Globus pallidus (tissue), 1 donor: ENCODE data around the gene SBF1.
"Not testable (repeated sequence)": the region's sequence is repeated elsewhere in the genome, so short reads cannot be mapped to it uniquely, and the experiment has no call there.

Experiments used
- DNase-seq: peaks from one replicate; pipeline ENCODE4 v3.0.0-alpha.2; 2015; ENCODE audit warnings: low spot score

Gene SBF1, protein sequence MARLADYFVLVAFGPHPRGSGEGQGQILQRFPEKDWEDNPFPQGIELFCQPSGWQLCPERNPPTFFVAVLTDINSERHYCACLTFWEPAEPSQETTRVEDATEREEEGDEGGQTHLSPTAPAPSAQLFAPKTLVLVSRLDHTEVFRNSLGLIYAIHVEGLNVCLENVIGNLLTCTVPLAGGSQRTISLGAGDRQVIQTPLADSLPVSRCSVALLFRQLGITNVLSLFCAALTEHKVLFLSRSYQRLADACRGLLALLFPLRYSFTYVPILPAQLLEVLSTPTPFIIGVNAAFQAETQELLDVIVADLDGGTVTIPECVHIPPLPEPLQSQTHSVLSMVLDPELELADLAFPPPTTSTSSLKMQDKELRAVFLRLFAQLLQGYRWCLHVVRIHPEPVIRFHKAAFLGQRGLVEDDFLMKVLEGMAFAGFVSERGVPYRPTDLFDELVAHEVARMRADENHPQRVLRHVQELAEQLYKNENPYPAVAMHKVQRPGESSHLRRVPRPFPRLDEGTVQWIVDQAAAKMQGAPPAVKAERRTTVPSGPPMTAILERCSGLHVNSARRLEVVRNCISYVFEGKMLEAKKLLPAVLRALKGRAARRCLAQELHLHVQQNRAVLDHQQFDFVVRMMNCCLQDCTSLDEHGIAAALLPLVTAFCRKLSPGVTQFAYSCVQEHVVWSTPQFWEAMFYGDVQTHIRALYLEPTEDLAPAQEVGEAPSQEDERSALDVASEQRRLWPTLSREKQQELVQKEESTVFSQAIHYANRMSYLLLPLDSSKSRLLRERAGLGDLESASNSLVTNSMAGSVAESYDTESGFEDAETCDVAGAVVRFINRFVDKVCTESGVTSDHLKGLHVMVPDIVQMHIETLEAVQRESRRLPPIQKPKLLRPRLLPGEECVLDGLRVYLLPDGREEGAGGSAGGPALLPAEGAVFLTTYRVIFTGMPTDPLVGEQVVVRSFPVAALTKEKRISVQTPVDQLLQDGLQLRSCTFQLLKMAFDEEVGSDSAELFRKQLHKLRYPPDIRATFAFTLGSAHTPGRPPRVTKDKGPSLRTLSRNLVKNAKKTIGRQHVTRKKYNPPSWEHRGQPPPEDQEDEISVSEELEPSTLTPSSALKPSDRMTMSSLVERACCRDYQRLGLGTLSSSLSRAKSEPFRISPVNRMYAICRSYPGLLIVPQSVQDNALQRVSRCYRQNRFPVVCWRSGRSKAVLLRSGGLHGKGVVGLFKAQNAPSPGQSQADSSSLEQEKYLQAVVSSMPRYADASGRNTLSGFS (N-terminal part only)

DNA sequence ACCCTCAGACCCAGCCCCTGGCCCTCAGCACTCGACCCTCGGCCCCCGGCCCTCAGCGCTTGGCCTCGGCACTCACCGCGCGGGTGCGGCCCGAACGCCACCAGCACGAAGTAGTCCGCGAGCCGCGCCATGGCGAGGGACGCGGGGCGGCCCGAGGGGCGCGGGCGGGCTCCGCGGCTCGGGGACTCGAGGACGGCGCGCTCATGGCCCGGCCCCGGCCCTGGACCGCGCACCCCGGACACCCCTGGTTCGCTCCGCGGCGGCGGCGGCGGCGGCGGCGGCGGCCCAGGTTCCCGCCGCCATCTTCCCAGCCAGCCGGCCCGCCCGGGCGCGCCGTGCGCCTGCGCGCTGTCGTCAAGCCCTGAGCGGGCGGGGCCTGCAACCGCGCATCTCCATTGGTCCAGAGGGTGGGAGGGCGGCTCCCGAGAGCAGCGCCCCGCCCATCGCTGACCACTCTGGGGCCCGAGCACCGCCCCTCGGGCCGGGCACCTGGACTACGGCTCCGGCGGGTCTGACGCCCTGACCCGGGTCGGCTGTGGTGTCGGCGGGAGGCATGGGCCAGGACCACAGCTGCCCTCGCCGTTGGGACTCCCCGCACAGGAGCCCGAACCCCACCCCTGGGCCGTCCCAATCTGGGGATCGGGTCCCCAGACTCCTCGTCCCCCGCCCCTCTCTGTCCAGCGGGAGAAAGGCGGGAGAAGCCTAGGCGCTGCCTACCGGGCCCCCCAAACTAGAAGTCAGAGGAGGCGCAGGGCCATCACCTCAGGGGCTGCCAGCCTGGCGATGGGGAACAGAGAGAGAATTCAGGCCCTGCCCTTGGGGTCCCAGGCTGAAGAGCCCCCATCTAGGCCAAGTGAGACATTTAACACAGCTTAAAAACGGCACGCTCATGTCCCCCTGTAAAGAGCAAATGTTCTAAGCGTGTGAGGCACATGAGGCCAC, at the start of gene SBF1:
Gene SBF1 (minus strand): TSS at position 326 of the 942 bp plus-strand sequence. CDS start 195 bp downstream, at position 131.
- peak; percentile 92 for DNase-seq

DNA sequence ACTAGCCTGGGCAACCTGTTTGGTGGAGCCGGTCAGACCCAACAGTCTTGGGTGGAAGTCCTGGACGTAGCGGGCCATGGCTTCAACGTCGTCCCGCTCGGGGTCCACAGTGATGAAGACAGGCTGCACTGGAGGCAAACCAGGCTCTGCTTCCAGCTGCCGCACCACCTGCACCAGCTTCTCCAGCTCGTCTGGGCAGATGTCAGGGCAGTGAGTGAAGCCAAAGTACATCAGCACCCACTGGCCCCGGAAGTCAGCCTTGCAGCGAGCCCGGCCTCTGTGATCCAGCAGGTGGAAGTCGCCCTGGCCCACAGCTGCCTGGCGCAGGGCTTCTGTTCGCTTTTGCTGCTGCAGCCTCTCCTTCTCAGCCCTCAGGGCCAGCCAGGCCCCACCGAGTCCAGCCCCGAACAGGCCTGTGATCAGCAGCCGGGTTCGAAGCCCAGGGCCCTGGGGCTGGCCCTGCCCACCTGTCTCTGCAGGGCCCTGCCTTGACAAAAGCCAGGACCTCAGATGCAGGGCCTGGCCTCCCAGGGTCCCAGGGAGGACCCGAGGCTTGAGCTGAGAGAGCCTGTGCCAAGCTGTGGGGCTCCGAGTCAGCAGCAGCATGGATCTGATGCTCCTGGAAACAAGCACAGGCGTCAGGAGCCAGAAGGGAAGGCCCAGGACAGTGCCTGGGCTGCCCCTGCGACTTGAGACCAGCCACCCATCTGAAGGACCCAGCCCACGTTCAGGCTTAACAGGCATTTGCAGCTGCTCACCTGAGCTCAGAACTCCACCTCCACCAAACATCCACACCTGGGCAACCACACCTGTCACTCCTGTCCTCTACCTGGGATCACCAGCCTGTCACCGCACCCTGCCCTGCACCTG, 49.2 kb upstream of the SBF1 start:
- no peak for DNase-seq

DNA sequence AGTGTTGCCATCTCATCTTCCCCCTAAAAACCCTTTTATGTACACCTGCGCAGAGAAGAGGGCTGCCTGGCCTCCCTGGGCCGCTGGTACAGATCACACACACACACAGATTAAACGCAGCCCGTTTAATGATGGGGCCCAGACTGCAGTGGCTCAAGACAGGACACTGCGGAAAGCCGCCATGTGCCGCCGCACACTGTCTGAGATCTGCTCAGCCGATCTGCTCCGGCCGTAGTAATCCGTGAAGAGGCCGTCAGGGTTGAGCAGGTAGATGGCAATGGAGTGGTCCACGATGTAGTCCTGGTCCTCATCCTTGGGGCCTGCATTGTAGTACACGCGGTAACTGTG, 48.6 kb upstream of the SBF1 start:
- DNase-seq: no peak

DNA sequence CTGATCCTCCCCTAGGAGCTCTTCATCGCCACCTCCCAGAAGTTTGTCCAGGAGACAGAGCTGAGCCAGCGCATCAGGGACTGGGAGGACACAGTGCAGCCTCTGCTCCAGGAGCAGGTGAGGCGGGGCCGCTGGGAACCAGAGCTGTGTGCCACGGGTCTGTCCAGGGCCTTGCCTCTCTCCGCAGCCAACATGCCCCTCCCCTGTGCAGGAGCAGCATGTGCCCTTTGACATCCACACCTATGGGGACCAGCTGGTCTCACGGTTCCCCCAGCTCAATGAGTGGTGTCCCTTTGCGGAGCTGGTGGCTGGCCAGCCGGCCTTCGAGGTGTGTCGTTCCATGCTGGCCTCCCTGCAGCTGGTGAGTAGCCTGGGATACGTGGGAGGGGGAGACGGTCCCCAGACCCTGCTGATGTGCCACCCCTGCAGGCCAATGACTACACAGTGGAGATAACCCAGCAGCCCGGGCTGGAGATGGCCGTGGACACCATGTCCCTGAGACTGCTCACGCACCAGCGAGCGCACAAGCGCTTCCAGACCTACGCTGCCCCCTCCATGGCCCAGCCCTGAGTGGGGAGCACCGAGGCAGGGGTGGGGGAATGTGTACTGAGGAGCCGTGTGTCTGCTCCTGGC, 48.1 kb upstream of the SBF1 start:
- no peak for DNase-seq

DNA sequence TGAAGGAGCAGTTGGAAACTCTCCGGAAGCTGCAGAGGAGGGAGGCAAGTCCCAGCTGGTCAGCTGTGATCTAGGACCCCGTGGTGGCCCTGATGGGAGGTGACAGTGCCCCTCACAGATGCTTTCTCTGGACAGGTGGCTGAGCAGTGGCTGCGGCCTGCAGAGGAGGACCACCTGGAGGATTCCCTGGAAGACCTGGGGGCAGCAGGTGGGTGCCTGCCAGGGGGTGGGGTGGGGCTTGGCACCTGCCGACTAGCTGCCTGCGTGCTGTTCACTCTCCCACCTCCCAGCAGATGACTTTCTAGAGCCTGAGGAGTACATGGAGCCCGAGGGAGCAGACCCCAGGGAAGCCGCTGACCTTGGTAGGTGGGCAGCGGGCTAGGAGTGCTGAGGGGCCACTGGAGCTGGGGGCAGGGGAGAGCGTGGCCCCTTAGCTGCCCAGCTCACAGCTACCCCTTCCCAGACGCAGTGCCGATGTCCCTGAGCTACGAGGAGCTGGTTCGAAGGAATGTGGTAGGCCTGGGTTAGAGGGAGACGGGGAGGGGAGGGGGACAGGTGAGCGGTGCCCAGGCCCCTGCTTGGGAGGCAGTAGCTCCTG, 47.5 kb upstream of the SBF1 start:
- no peak for DNase-seq

DNA sequence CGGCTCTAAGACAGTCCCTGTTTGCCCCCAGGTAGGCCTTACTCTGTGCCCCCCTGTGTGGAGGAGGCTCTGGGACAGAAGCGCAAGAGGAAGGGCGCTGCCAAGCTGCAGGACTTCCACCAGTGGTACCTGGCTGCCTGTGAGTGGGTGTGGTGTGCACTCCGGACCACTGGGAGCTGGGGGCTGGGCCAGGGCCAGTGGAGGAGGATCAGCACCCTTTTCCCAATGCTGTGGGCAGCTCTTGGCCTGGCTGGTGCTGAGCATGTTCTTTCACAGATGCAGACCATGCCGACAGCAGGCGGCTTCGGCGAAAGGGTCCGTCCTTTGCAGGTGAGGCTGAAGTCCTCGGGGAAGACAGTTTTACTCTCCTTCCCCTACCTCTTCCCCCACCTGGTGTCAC, 46.9 kb upstream of the SBF1 start:
- no peak for DNase-seq

DNA sequence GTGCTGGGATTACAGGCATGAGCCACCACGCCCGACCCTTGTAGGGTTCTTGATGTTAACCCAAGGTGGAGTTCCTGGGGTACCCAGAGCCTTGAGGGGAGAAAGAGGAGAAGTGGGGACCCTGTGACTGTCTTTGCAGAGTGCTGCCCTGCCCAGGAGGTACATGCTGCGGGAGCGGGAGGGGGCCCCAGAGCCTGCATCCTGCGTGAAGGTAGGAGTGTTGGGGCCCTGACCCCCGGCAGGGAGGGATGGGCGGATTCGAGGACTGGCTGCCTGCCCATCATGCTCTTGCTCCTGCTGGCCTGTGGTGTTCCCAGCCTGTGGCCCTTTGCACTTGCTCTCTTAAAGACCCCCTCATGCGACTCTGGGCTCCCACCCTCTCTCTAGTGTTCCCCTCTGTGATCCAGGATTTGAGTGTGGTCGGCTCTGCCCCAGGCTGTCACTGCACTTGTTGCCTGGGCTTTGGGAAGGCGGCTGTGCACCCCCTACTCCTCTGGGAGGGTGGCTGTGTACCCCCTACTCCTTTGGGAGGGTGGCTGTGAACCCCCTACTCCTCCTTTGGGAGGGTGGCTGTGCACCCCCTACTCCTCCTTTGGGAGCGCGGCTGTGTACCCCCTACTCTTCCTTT, 46.1 kb upstream of the SBF1 start:
- DNase-seq: no peak

DNA sequence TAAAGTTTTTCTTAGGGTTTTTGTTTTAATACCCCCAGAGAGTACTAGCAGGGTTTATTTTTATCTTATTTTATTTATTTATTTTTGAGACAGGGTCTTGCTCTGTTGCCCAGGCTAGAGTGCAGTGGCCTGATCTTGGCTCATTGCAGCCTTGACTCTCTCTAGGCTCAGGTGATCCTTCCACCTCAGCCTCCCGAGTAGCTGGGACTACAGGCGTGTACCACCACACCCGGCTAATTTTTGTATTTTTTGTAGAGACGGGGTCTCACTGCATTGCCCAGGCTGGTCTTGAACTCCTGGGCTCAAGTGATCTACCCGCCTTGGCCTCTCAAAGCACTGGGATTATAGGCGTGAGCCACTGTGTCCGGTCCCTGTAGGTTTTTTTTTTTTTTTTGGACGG, 45.3 kb upstream of the SBF1 start:
- not testable (repeated sequence) for DNase-seq

DNA sequence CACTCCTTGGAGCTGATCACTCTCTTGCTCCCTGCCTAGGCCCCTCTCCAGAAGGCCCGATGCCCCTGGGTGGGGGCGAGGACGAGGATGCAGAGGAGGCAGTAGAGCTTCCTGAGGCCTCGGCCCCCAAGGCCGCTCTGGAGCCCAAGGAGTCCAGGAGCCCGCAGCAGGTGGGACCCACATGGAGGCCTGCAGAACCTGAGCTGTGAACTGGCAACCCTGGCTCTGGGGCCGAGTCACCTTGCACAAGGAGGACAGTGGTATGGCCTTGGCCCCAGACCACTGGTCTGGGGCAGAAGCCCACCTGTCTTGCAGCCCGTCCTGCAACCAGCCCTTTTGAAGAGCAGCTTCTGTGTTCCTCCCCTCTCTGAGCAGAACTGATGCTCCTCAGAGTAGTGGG, 44.3 kb upstream of the SBF1 start:
- DNase-seq: no peak

DNA sequence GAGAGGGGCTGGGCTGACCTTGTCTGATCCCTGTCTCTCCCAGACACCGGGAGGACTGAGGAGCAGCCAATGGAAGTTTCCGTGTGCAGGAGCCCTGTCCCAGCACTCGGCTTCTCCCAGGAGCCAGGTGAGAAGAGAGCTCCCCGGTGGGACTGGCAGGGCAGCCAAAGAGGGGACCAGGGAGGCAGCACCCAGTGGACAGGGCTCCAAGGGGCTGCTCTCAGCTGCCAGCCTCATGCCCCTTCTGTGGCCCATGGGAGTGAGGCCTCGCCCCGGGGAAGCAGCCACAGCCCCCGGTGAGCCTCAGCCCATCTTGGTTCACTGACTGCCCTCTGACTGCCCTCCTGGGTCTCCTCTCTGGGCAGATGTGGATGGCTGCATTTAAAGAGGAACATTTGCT, 43.8 kb upstream of the SBF1 start:
- DNase-seq: no peak

DNA sequence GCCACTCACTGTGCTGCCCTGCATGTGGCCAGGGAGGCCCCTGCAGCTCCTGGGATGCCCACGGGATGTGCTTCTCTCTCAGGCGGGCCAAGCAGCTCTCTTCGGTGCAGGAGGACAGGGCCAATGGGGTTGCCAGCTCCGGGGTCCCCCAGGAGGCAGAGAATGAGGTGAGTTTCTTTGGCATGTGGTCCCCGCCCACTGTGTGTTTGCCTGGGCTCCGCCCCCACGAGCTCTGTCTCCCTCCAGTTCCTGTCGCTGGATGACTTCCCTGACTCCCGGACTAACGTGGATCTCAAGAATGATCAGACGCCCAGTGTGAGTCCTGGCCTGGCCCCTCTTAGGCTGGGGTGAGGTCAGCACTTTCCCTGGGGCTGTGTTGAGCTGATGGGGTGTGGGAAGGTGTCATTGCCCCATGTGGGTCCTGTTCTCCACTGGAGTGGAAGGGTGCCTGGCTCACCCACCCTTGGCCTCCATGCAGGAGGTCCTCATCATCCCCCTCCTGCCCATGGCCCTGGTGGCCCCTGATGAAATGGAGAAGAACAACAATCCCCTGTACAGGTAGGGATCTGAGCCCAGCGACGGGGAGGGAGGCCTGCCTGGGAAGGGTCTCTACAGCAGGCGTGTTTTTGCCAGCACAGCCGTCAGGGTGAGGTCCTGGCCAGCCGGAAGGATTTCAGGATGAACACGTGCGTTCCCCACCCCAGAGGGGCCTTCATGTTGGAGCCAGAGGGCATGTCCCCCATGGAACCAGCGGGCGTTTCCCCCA, 42.8 kb upstream of the SBF1 start:
- no peak for DNase-seq

DNA sequence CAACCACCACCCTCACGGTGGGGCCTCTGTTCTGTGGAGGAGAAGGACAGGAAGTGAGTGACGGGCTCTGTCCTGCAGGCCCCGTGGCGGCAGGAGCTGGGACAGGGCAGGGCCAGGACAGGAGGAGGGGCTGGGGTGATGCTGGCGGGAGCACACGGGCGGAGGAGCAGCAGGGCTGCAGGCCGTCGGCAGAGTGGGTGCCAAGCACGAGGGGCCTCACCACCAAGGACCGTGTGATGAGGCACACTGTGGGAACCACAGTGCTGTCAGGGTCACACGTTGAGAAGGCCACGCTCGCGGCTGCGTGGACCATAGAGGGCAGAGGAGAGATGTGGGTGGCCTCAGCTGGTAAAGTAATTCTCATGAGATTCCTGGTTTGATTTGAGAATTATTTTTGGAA, 42.1 kb upstream of the SBF1 start:
- DNase-seq: no peak

DNA sequence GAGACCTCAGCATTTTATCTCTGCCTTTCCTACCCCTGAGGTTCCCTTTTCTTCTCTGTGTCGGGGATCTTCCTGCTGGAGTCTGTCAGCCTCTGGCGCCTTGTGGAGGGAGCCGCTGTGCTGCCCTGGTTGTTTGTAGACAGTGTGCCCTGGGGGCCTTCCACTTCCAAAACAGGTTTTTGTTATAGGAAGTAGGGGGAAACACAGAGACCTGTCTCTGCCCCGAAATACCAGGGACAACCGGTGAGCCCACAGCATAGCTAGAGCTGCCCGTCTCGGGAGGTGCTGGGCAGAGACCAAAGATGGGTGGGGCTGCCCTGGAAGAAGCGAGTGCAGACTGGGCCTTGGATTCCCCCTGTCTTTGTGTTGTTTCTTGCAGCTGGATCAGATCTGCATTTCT, 41.2 kb upstream of the SBF1 start:
- no peak for DNase-seq

DNA sequence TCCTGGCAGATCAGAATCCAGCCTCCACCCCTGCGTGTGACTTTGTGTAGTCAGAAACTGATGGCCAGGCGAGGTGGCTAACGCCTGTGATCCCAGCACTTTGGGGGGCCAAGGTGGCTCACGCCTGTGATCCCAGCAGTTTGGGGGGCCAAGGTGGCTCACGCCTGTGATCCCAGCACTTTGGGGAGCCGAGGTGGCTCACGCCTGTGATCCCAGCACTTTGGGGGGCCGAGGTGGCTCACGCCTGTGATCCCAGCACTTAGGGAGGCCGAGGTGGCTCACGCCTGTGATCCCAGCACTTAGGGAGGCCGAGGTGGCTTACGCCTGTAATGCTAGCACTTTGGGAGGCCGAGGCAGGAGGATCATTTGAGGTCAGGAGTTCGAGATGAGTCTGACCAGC, 38.3 kb upstream of the SBF1 start:
- no peak for DNase-seq

DNA sequence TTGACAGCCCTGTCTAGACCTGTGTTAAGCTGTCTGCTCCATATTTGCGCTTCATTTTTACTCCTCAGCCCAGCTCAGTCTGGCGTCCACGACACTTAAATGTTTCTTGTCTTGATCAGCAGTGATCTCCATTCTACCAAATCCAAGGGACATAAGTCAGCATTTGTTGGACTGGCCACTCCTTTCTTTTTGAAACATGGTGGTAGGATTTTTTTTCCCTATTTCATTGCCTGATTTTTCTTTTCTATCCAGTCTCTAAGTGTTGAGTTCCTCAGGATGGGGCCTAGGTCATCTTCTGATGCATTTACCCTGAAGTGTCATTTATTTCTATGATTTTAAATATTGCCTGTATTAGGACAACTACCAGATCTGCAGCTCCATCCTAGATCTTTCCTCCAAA, 34.1 kb upstream of the SBF1 start:
- DNase-seq: no peak

DNA sequence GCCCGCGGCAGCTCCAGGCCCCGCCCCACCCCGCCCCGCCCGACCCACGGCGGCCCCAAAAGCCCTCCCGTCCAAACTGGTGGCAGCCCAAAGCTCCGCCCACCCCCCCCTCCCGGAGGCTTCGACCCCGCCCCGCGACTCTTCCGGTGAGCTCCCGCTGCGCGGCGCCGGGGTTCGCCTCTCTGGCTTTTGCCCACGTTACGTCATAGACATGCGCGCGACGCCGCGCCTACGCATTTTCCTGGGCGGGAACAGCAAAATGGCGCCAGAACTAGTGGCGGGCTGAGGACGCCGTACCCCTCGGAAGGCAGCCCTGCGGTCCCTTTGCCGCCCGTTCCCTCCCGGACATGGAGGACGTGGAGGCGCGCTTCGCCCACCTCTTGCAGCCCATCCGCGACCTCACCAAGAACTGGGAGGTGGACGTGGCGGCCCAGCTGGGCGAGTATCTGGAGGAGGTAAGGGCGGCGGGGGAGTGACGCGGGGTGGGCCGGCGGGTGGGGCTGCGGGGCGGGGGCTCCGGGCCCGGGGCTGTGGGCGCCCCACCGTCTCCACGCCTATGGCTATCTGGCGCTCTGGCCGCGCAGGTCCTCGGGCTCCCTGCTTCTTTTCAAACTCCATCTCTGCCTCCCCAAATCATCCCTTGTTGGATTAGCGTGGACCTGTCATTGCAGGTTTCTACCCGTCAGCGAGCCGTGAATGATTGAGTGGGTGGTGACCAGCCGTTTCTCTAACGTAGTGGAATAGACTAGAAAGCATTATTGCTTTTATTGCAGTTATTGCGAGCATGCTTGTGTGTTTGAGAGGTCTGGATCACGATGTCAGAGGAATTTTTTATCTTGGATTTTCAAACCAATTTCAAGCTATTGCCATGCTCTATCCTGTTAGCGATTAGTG, 33.4 kb upstream of the SBF1 start, which contains the start of gene NCAPH2:
Gene NCAPH2 (plus strand): TSS at position 234 of the 894 bp plus-strand sequence. CDS start 114 bp downstream, at position 348.
- DNase-seq: no peak

DNA sequence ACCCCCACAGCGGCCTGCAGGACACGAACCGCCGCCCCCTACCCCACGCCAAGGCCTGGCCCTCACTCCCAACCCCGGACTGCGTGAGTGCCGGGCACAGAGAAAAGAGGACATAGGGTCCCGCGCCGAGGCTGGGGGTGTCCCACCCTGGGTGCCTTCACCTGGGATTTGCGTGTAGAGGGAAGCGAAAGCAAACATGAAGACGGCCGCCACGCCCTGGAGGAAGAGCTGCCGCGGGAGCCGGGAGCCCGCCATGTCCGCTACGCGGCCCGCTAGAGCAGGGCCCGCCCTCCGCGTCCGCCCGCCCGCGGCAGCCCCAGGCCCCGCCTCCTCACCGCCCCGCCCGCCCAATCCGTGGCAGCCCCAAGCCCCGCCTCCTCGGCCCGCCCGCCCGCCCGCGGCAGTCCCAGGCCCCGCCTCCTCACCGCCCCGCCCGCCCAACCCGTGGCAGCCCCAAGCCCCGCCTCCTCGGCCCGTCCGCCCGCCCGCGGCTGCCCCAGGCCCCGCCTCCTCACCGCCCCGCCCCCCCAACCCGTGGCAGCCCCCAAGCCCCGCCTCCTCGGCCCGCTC, 32.7 kb upstream of the SBF1 start, which contains the start of gene LMF2:
Gene LMF2 (minus strand): TSS at position 282 of the 570 bp plus-strand sequence. CDS start 27 bp downstream, at position 255.
- DNase-seq: peak; percentile 96
